Measurements from ENCODE around the gene ADPRHL1.

ADPRHL1 gene

DNA sequence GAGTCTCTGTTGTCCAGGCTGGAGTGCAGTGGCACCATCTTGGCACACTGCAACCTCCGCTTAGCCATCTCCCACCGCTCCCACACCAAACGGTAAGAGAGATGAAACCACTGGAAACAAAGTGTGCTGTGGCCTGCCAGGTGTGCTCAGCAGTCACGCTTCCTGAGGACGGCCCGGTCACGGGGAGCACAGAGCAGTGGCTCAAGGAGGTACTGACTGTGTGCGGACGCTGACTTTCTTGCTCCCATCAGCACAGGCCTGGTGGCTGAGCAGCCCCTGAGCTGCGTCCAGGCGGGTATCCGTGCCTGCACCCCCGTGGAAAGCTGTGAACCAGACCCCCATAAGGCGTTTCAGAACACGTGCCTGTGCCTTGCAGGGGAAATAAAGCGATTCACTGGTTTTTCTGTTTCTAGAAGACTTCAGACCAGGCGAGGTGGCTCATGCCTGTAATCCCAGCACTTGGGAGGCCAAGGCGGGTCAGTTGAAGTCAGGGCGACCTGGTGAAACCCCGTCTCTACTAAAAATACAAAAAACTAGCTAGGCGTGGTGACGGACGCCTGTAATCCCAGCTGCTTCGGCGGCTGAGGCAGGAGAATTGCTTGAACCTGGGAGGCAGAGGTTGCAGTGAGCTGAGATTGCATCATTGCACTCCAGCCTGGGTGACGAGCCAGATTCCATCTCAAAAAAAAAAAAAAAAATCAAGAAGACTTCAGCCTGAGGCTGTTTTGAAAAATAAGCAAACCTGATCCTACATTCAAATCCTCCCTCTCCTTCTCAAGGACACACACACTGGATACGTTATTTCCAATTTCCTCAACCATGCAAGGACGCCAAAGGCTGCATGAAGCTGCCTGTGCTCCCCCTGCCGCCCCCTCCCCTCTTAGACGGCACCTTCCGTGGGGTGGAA is 25.5 kb downstream of the ADPRHL1 start:
- Histone ChIP-seq H2AFZ (ENCODE audit: low read length) (no peak overlapping the region), H3K4me1 (ENCODE audit: insufficient read depth, low read length, poor library complexity, severe bottlenecking) (no peaks in the 10 kb centered on the region), H3K9ac (ENCODE audit: low read depth, low read length, poor library complexity, severe bottlenecking) (no peak overlapping the region), H3K27me3 (ENCODE audit: insufficient read depth, low read length, poor library complexity, severe bottlenecking) (no peaks in the 10 kb centered on the region), H3K4me2 (ENCODE audit: low read depth, low read length, poor library complexity, severe bottlenecking) (no peak overlapping the region), H3K4me3 (ENCODE audit: low read length, poor library complexity, severe bottlenecking) (no peak overlapping the region), H3K36me3 (ENCODE audit: insufficient read depth, low read length) (no peaks in the 10 kb centered on the region), H3K9me2 (replicated peaks; ENCODE audit: low read depth, low read length) (no peaks in the 10 kb centered on the region), H3F3A (ENCODE audit: low read depth) (no peaks in the 10 kb centered on the region), H3K9me3 (ENCODE audit: insufficient read depth, low read depth, low read length) (no peaks in the 10 kb centered on the region; the same call in 1 of the 2 replicates), H3K79me2 (ENCODE audit: insufficient read depth, low read length) (no peaks in the 10 kb centered on the region), H4K20me1 (ENCODE audit: insufficient read depth, low read length, poor library complexity, severe bottlenecking) (no peaks in the 10 kb centered on the region)
- TF ChIP-seq EZH2phosphoT487 (IDR thresholded peaks at IDR 0.05; ENCODE audit: borderline replicate concordance): no peak
- TF ChIP-seq, protein P1, sequence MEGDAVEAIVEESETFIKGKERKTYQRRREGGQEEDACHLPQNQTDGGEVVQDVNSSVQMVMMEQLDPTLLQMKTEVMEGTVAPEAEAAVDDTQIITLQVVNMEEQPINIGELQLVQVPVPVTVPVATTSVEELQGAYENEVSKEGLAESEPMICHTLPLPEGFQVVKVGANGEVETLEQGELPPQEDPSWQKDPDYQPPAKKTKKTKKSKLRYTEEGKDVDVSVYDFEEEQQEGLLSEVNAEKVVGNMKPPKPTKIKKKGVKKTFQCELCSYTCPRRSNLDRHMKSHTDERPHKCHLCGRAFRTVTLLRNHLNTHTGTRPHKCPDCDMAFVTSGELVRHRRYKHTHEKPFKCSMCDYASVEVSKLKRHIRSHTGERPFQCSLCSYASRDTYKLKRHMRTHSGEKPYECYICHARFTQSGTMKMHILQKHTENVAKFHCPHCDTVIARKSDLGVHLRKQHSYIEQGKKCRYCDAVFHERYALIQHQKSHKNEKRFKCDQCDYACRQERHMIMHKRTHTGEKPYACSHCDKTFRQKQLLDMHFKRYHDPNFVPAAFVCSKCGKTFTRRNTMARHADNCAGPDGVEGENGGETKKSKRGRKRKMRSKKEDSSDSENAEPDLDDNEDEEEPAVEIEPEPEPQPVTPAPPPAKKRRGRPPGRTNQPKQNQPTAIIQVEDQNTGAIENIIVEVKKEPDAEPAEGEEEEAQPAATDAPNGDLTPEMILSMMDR (conservative IDR thresholded peaks at IDR 0.05; ENCODE audit: low read length): no peak

DNA sequence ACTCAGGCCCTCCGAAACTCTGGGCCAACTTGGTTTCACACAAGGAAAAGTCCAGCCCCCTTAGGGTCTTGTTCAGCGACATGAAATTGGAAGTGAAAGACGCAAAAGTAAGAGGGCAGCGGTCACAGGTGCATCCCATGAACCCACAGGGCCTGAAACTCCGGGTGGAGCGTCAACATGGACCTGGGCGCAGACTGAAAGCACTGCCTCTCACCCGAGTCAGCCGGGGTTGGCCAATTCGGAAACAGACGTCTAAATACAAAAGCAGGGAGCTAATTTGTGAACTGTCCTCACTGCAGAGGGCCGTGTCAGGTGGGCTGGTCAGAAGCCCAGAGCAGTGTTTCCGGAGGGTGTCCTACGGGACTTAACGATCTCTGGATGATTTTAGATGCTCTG is 26.7 kb downstream of the ADPRHL1 start:
- H4K20me1 ChIP-seq (ENCODE audit: insufficient read depth, low read length, poor library complexity, severe bottlenecking): no peaks in the 10 kb centered on the region
- no peak overlapping the region for H2AFZ ChIP-seq (ENCODE audit: low read length)
- H3K9me2 ChIP-seq (replicated peaks; ENCODE audit: low read depth, low read length): no peaks in the 10 kb centered on the region
- TF ChIP-seq, protein P1 (conservative IDR thresholded peaks at IDR 0.05; ENCODE audit: low read length): no peak
- TF ChIP-seq EZH2phosphoT487 (IDR thresholded peaks at IDR 0.05; ENCODE audit: borderline replicate concordance): no peak
- H3K9ac ChIP-seq (ENCODE audit: low read depth, low read length, poor library complexity, severe bottlenecking): no peak overlapping the region
- no peaks in the 10 kb centered on the region for H3K4me1 ChIP-seq (ENCODE audit: insufficient read depth, low read length, poor library complexity, severe bottlenecking)
- H3K27me3 ChIP-seq (ENCODE audit: insufficient read depth, low read length, poor library complexity, severe bottlenecking): no peaks in the 10 kb centered on the region
- H3K4me3 ChIP-seq (ENCODE audit: low read length, poor library complexity, severe bottlenecking): no peak overlapping the region
- H3F3A ChIP-seq (ENCODE audit: low read depth): no peaks in the 10 kb centered on the region
- H3K9me3 ChIP-seq (ENCODE audit: insufficient read depth, low read depth, low read length): no peaks in the 10 kb centered on the region; the same call in 1 of the 2 replicates
- no peaks in the 10 kb centered on the region for H3K36me3 ChIP-seq (ENCODE audit: insufficient read depth, low read length)
- H3K4me2 ChIP-seq (ENCODE audit: low read depth, low read length, poor library complexity, severe bottlenecking): no peak overlapping the region
- no peaks in the 10 kb centered on the region for H3K79me2 ChIP-seq (ENCODE audit: insufficient read depth, low read length)

GRCh38 chr13:113425941-113426590 is 27.2 kb downstream of the ADPRHL1 start:
- no peak overlapping the region for H3K4me3 ChIP-seq (ENCODE audit: low read length, poor library complexity, severe bottlenecking)
- TF ChIP-seq, protein P1 (conservative IDR thresholded peaks at IDR 0.05; ENCODE audit: low read length): no peak
- TF ChIP-seq EZH2phosphoT487 (IDR thresholded peaks at IDR 0.05; ENCODE audit: borderline replicate concordance): no peak

More at GRCh38 chr13:113425941-113426590, 27.2 kb downstream of the ADPRHL1 start:
- Histone ChIP-seq H3K27me3 (ENCODE audit: insufficient read depth, low read length, poor library complexity, severe bottlenecking) (no peaks in the 10 kb centered on the region), H3K9me3 (ENCODE audit: insufficient read depth, low read depth, low read length) (no peaks in the 10 kb centered on the region; the same call in 1 of the 2 replicates), H3K36me3 (ENCODE audit: insufficient read depth, low read length) (no peaks in the 10 kb centered on the region), H3K9ac (ENCODE audit: low read depth, low read length, poor library complexity, severe bottlenecking) (no peak overlapping the region), H3K4me2 (ENCODE audit: low read depth, low read length, poor library complexity, severe bottlenecking) (no peak overlapping the region), H4K20me1 (ENCODE audit: insufficient read depth, low read length, poor library complexity, severe bottlenecking) (no peaks in the 10 kb centered on the region), H3K9me2 (replicated peaks; ENCODE audit: low read depth, low read length) (no peaks in the 10 kb centered on the region), H3K4me1 (ENCODE audit: insufficient read depth, low read length, poor library complexity, severe bottlenecking) (no peaks in the 10 kb centered on the region), H2AFZ (ENCODE audit: low read length) (no peak overlapping the region), H3F3A (ENCODE audit: low read depth) (no peaks in the 10 kb centered on the region), H3K79me2 (ENCODE audit: insufficient read depth, low read length) (no peaks in the 10 kb centered on the region)

Data from Loucy (cell line).